Cerebellar nuclear complex (tissue), 1 donor: ENCODE results near the gene NEMP2.
A peak's percentile ranks its signal among the peaks of the same experiment; 100 is the strongest.
"Not testable (repeated sequence)": the region's sequence is repeated elsewhere in the genome, so short reads cannot be mapped to it uniquely, and the experiment has no call there.

Experiments used
- DNase-seq, 2 experiments: peaks; one replicate each; lab custom pipeline; 2025; lab: John Stamatoyannopoulos, UW

Gene NEMP2

GRCh38 chr2:190526105-190526750, 8.3 kb downstream of the NEMP2 start:
- no peak for DNase-seq

DNA sequence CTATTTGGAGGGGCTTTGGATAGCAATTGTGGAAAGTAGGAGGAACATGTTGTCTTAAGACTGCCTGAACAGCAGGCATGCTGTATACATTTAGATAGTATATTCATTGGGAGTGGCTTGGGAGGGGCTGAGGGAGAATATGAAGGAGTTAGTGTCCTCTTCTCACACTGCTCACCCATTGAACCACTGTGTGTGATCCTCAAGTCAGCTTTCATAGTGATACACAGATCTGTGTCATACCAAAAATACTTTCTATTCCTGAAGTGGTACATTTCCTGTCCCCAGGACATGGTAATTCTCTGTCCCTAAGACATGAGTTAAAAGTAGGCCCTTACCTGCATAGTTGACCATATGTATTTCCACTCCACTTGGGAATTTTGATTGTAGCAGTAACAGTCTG, 9.6 kb downstream of the NEMP2 start:
- no peak for DNase-seq

DNA sequence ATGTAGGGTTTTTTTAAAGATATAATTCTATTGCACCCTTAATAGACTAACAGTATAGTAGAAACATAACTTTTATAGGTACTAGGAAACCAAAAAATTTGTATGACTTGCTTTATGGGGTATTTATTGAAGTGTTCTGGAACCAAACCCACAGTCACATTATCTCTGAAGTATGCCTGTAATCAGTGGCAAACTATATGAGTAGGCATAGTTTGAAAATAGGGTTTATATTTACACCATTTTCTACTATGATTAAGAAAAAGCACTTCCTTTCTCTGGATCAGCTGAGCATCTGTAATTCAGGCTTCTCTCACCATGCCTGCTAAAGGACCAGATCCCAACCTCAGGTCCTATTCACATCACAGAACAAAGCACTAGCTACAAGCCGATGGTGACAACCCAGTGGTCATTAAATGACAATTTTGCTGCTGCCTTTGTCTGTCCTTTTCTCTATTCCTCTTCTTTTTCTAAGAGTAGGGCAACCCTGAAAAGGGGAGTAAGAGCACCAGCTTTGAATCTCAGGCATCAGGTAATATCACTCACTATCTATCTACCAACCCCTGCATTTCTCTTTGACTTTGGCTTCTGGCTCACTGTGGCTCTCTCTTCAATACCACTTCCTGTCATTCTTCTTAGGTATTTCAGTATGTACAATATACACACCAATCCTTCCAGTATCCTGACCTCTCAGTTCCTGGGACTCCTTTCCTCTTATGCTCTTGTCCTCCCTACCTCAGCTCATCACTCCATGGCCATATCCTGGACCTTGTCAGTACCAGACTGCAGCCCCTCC, 14.4 kb downstream of the NEMP2 start:
- DNase-seq: no peak

DNA sequence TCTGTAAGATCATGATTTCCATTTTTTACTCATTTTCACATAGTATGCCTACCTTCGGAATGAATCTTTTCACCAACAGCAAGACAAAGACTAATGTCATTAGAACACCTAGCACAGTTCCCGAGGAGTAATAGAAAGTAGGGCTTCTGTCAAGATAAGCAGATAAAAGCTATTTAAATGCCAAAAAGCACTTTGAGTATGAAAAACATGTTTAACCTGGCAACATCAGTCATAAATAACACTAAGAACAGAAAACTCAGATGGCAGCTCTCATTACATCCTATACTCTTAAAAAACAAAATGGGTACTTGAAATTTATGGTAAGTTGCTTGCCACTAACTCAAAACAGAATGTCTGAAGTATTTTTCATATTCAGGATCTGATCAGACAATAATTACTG, 17.1 kb downstream of the NEMP2 start:
- DNase-seq: no peak

- no peak for DNase-seq
These were observed 18.8 kb downstream of the NEMP2 start for GRCh38 chr2:190515687-190516086.

GRCh38 chr2:190514676-190515075, 19.8 kb downstream of the NEMP2 start:
- no peak for DNase-seq

GRCh38 chr2:190513877-190514276, 20.6 kb downstream of the NEMP2 start:
- no peak for DNase-seq

DNA sequence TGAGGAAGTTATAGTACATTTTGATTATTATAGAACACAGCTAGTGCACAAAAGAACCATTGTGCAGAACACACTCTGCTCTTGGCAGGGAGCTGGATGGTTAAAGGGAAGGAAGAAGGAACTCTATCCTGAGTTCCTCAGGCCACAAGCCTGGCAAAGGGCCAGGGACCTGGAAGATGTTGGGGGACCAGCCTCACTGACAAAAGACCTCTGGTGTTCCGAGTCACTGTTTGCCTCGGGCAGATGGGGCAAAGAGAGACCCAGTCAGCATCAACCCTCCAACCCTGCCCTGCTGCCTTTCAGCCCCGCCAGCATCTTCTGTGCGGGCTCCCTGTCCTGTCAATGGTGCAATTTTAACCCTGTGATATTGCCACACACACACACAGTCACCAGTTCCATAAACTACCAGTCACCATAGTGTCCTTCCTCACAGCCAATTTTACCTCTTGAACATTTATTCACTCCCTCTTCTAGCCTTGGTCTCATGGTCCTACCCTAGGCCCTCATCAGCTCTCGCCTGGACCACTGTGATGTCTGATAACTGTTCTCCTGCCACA, 21.9 kb downstream of the NEMP2 start:
- DNase-seq: no peak

- DNase-seq: no peak
These were observed 23.4 kb downstream of the NEMP2 start for GRCh38 chr2:190511104-190511503.

DNA sequence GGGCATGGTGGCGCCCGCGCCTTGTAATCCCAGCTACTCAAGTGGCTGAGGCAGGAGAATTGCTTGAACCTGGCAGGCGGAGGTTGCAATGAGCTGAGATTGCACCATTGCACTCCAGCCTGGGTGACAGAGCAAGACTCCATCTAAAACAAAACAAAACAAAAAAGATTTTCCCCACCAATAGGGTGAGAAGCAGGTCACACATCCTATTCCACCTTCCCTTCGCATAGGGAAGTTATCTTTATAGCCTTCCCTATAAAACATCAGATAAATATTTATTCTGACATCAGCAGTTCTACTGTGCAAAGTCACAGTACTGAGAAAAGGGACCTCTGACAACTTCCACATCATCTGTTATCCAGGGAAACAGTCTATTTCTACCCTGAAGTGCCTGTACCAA, 24.6 kb downstream of the NEMP2 start:
- not testable (repeated sequence) for DNase-seq

GRCh38 chr2:190507135-190507534, 27.4 kb downstream of the NEMP2 start:
- DNase-seq: peak; percentile 20 to 41

GRCh38 chr2:190506666-190507065, 27.9 kb downstream of the NEMP2 start:
- no peak for DNase-seq

- no peak for DNase-seq
These were observed 28.8 kb downstream of the NEMP2 start for GRCh38 chr2:190505696-190506095.

GRCh38 chr2:190504912-190505311, 29.6 kb downstream of the NEMP2 start:
- DNase-seq: no peak

DNA sequence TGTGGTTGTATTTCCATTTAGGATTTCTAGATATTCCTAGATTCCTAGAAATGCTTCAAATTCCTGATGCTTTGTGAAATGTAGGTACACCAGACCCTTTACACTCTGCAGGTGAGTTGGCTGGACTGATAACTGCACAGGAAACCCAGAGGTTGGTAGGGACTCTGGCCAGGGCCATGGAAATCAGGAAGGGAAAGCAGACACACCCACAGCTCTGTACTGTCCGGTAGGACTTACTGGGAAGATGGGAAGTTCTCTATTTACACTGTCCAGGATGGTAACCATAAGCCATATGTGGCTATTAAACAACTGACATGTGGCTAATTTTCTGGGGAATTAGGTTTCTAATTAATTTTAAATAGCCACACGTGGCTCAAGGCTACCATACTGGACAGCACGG, 31.4 kb downstream of the NEMP2 start:
- no peak for DNase-seq

DNA sequence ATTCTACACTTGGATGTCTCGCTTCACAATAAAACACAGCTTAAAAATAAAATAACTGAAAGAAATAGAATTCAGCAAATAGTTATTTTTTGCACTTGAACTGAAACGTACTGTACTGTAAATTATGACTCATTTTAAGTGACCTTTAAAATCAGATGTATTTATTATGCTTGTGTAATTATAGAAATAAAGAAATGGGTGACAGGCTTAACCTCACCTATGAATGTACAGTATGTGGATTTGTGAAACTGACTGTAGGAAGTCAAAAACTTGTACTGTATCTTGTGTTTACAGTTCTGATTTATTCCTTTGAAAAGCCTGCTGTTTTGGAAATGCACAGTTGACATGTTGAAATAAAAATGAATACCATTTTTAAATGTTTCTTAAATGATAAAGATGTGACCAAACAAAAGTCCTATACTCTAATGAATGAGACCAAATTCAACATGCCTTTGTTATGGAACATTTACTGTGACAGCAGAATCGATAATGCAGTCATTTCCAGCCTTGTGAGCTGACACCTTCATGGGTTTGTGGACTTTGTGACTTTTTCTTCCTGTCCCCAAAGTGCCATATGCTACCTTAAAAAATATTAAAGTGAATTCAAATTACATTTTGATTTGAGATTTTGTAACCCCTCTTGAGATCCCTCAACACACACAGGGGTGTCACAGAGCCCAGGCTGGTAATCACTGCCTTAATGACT, 32.7 kb downstream of the NEMP2 start:
- DNase-seq: no peak

DNA sequence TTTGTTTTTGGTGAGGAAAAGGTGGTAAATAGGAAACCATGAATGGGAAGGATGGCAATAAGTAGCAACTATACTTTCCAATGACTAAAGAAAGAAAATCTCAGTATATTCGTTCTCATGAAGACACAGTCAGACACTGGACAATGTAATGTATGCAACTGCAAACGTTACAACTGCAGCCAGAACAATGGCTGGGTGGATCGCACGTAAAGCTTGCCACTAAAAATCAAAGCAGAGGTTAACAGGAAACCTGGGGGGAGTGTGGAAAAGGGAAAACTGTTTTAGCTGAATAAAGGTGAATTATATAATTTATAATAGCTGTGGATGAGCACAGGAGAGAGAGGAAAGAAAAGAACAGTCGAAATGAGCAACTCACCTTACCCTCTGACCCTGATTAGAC, 33.3 kb downstream of the NEMP2 start:
- no peak for DNase-seq

- DNase-seq: no peak
These were observed 34.4 kb downstream of the NEMP2 start for GRCh38 chr2:190500054-190500502.

GRCh38 chr2:190499273-190499672, 35.2 kb downstream of the NEMP2 start:
- no peak for DNase-seq

DNA sequence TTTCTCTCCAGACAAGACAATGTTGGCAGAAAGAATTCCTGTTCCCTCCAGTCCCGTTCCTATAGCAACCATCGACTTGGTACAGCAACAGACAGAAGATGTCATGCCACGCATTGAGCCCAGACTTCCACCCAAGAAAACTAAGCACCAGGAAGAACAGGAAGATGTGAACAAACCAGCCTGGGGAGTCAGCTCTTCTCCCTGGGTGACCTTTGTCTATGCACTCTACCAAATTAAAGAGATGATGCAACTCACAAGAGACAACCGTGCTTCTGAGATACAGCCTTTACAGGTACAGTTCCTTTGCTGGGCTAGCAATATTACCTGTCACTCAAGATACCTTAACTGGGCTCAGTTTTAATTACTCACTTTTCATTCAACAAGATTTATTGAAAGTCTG, 37.1 kb downstream of the NEMP2 start:
- DNase-seq: no peak

GRCh38 chr2:190494600-190495227, 39.8 kb downstream of the NEMP2 start:
- not testable (repeated sequence) for DNase-seq

- DNase-seq: no peak
These were observed 41.4 kb downstream of the NEMP2 start for GRCh38 chr2:190493095-190493494.
